Ovary (tissue), 3 donors: Measurements from ENCODE around the gene C6orf47.

Experiments used
- CTCF ChIP-seq, 3 donors: fragments of 450-650 bp in 2 of 3; fragments of 200-600 bp in 1 of 3; IDR thresholded peaks; one replicate each; pipeline versions ENCODE4 v1.5.1 to v1.8.0; 2016 to 2022; ENCODE audit warnings: antibody characterized with exemption in 3 of 3, mild to moderate bottlenecking in 1 of 3
- EP300 ChIP-seq: sonication (generic); formaldehyde crosslinking; IDR thresholded peaks from one replicate; pipeline ENCODE4 v1.6.1; 2017; ENCODE audit warnings: antibody characterized with exemption
- POLR2A ChIP-seq: fragments of 450-650 bp; IDR thresholded peaks from one replicate; pipeline ENCODE4 v1.6.1; 2017; ENCODE audit warnings: antibody characterized with exemption, mild to moderate bottlenecking, moderate library complexity
- donor health status: DM: no; HTN: no; CAD: no.

GRCh38 chr6:31639043-31639442 is 21.5 kb downstream of the C6orf47 start:
- TF ChIP-seq CTCF (IDR thresholded peaks at IDR 0.05) = no peak
- TF ChIP-seq POLR2A = no peak
- no peak for TF ChIP-seq EP300
